H1 (cell line): ENCODE data around the gene RAB5B. TPM values are rescaled to one million over a fixed set of nuclear protein-coding genes. Genes with fewer than 3 reads are reported as not detected.

Source experiments
- CTCF ChIA-PET: fragments of 300-600 bp; sonication (Branson Sonifier 250); formaldehyde crosslinking; loops from one replicate; lab custom pipeline; 2021; ENCODE audit not compliant: partially characterized antibody; lab: Charles Lee
- POLR2A ChIA-PET: fragments of 300-600 bp; sonication (Branson Sonifier 250); formaldehyde crosslinking; loops from one replicate; lab custom pipeline; 2021; ENCODE audit warnings: inconsistent platforms; ENCODE audit not compliant: partially characterized antibody; lab: Charles Lee
- DNase-seq, 2 experiments: peaks; one replicate each; pipeline versions ENCODE4 v3.0.0 to v3.0.0-alpha.2; 2010 to 2022; ENCODE audit warnings: low spot score in 2 of 2, low read depth in 1 of 2, mixed read lengths in 1 of 2
- FAIRE-seq: peaks from 2 replicates; lab custom pipeline; 2011; peaks lifted over from hg19 to GRCh38; lab: Jason Lieb, UNC
- H2AFZ ChIP-seq: 2 replicates; pipeline ENCODE4 v1.8.1; 2012; ENCODE audit warnings: low read length, inconsistent platforms
- H2AK5ac ChIP-seq: 2 replicates; pipeline ENCODE4 v1.6.1; 2013; ENCODE audit warnings: low read depth, low read length
- H2BK120ac ChIP-seq: replicated peaks from 2 replicates; pipeline ENCODE3; 2013; ENCODE audit warnings: low read depth, low read length, inconsistent platforms
- H2BK12ac ChIP-seq: 2 replicates; pipeline ENCODE4 v1.6.1; 2013; ENCODE audit warnings: low read depth, low read length
- H2BK15ac ChIP-seq: 2 replicates; pipeline ENCODE4 v1.6.1; 2013; ENCODE audit warnings: low read length
- H2BK20ac ChIP-seq: 2 replicates; pipeline ENCODE4 v1.6.1; 2013; ENCODE audit warnings: low read length
- H2BK5ac ChIP-seq: 2 replicates; pipeline ENCODE4 v1.6.1; 2013; ENCODE audit warnings: low read depth, low read length
- H3K14ac ChIP-seq: 2 replicates; pipeline ENCODE4 v1.6.1; 2013; ENCODE audit warnings: inconsistent platforms; ENCODE audit not compliant: insufficient read length
- H3K18ac ChIP-seq: 2 replicates; pipeline ENCODE4 v1.6.1; 2013; ENCODE audit warnings: low read length; ENCODE audit errors: extremely low read depth
- H3K23ac ChIP-seq: 2 replicates; pipeline ENCODE4 v1.6.1; 2013; ENCODE audit warnings: inconsistent platforms; ENCODE audit not compliant: insufficient read length
- H3K23me2 ChIP-seq: 2 replicates; pipeline ENCODE4 v1.6.1; 2013; ENCODE audit warnings: low read depth, low read length
- H3K27ac ChIP-seq: 2 replicates; pipeline ENCODE4 v1.6.1; 2011; ENCODE audit warnings: low read depth, low read length, inconsistent platforms
- H3K27me3 ChIP-seq, 4 experiments: replicated peaks in 1 of 4; 1 replicate in 1 of 4; 2 replicates in 3 of 4; pipeline versions ENCODE4 v1.6.1 to v1.8.1; 2011 to 2013; ENCODE audit warnings: low read length in 3 of 4, mild to moderate bottlenecking in 3 of 4, inconsistent platforms in 2 of 4, mixed read lengths in 2 of 4, moderate library complexity in 1 of 4; ENCODE audit not compliant: control insufficient read depth in 3 of 4, insufficient read depth in 3 of 4; ENCODE audit errors: extremely low read depth in 1 of 4
- H3K36me3 ChIP-seq, 4 experiments: 2 replicates each; pipeline versions ENCODE4 v1.6.1 to v1.8.1; 2011 to 2013; ENCODE audit warnings: mild to moderate bottlenecking in 4 of 4, low read length in 3 of 4, moderate library complexity in 2 of 4, control low read depth in 1 of 4, inconsistent platforms in 1 of 4; ENCODE audit not compliant: insufficient read depth in 4 of 4, control insufficient read depth in 2 of 4
- H3K4ac ChIP-seq: replicated peaks from 2 replicates; pipeline ENCODE3; 2013; ENCODE audit warnings: low read length, low read depth, mixed read lengths, inconsistent platforms; ENCODE audit not compliant: insufficient read length
- H3K4me1 ChIP-seq, 4 experiments: replicated peaks in 1 of 4; 1 replicate in 1 of 4; 2 replicates in 3 of 4; pipeline versions ENCODE4 v1.6.1 to v1.8.1; 2011 to 2013; ENCODE audit warnings: low read length in 3 of 4, inconsistent platforms in 2 of 4, mixed read lengths in 1 of 4; ENCODE audit not compliant: insufficient read depth in 4 of 4, control insufficient read depth in 3 of 4
- H3K4me2 ChIP-seq, 2 experiments: 2 replicates each; pipeline versions ENCODE4 v1.6.1 to v1.8.1; 2011 to 2013; ENCODE audit warnings: low read depth in 2 of 2, low read length in 2 of 2, control low read depth in 1 of 2, inconsistent platforms in 1 of 2, mild to moderate bottlenecking in 1 of 2; ENCODE audit not compliant: insufficient read depth in 1 of 2
- H3K4me3 ChIP-seq, 4 experiments: fragments of 200-600, 300-600 bp in 1 of 4; sonication (generic), shearing (Covaris generic), sonication (Bioruptor Twin) in 1 of 4; 2 replicates each; pipeline versions ENCODE4 v1.5.1 to v1.8.1; 2011 to 2016; ENCODE audit warnings: low read length in 4 of 4, low read depth in 3 of 4, control low read depth in 2 of 4, inconsistent platforms in 2 of 4, mild to moderate bottlenecking in 2 of 4, mixed read lengths in 1 of 4, moderate library complexity in 1 of 4; ENCODE audit not compliant: insufficient read depth in 2 of 4; ENCODE audit errors: extremely low read depth in 1 of 4
- H3K56ac ChIP-seq: replicated peaks from 2 replicates; pipeline ENCODE3; 2013; ENCODE audit warnings: low read depth, mild to moderate bottlenecking, mixed read lengths, low read length, inconsistent platforms; ENCODE audit not compliant: insufficient read length
- H3K79me1 ChIP-seq: 2 replicates; pipeline ENCODE4 v1.6.1; 2013; ENCODE audit warnings: low read depth, low read length, control low read depth
- H3K79me2 ChIP-seq, 2 experiments: 2 replicates each; pipeline versions ENCODE4 v1.6.1 to v1.8.1; 2012 to 2013; ENCODE audit warnings: low read length in 2 of 2, mild to moderate bottlenecking in 2 of 2, inconsistent platforms in 1 of 2; ENCODE audit not compliant: insufficient read depth in 2 of 2, control insufficient read depth in 1 of 2
- H3K9ac ChIP-seq, 4 experiments: replicated peaks in 1 of 4; 1 replicate in 1 of 4; 2 replicates in 3 of 4; pipeline versions ENCODE4 v1.6.1 to v1.8.1; 2011 to 2013; ENCODE audit warnings: low read depth in 3 of 4, low read length in 3 of 4, control low read depth in 2 of 4, mild to moderate bottlenecking in 2 of 4, moderate library complexity in 2 of 4, inconsistent platforms in 1 of 4; ENCODE audit errors: extremely low read depth in 1 of 4
- H3K9me3 ChIP-seq, 2 experiments: 2 replicates each; pipeline versions ENCODE4 v1.6.1 to v1.8.1; 2012 to 2013; ENCODE audit warnings: mild to moderate bottlenecking in 2 of 2, moderate library complexity in 2 of 2, control low read depth in 1 of 2, inconsistent platforms in 1 of 2, low read depth in 1 of 2, low read length in 1 of 2, mixed read lengths in 1 of 2; ENCODE audit not compliant: insufficient read depth in 2 of 2
- H4K20me1 ChIP-seq, 2 experiments: replicated peaks in 1 of 2; 2 replicates each; pipeline versions ENCODE3 to v1.8.1; 2011 to 2013; ENCODE audit warnings: inconsistent platforms in 2 of 2, low read length in 2 of 2, mild to moderate bottlenecking in 1 of 2; ENCODE audit not compliant: insufficient read depth in 2 of 2, control insufficient read depth in 1 of 2
- H4K5ac ChIP-seq: 2 replicates; pipeline ENCODE4 v1.6.1; 2013; ENCODE audit warnings: low read length, low read depth, mixed read lengths, inconsistent platforms; ENCODE audit not compliant: insufficient read length
- H4K8ac ChIP-seq: 2 replicates; pipeline ENCODE4 v1.8.0; 2013; ENCODE audit warnings: mild to moderate bottlenecking, moderate library complexity, low read length, inconsistent platforms; ENCODE audit not compliant: insufficient read depth; ENCODE audit errors: extremely low read depth
- H4K91ac ChIP-seq: replicated peaks from 2 replicates; pipeline ENCODE3; 2013; ENCODE audit warnings: low read length, mixed read lengths, inconsistent platforms; ENCODE audit not compliant: insufficient read length
- ASH2L ChIP-seq: fragments of 200-600, 300-600 bp; sonication (generic); IDR thresholded peaks from one replicate; pipeline ENCODE4 v1.7.1; 2017; ENCODE audit warnings: low read length
- CHD1 ChIP-seq: IDR thresholded peaks from 2 replicates; pipeline ENCODE4 v1.6.1; 2012; ENCODE audit warnings: low read depth, low read length, improper control_type of control experiment
- CTBP2 ChIP-seq: IDR thresholded peaks from 2 replicates; pipeline ENCODE4 v1.7.0; 2011; ENCODE audit warnings: borderline replicate concordance, mild to moderate bottlenecking, moderate library complexity, mixed read lengths, low read length; ENCODE audit not compliant: insufficient read depth, insufficient read length
- GABPA ChIP-seq: IDR thresholded peaks from 2 replicates; pipeline ENCODE4 v1.6.1; 2011; ENCODE audit warnings: mild to moderate bottlenecking, low read length, moderate library complexity, borderline replicate concordance; ENCODE audit not compliant: insufficient read depth
- KDM1A ChIP-seq: fragments of 200-600, 300-600 bp; sonication (generic); IDR thresholded peaks from 2 replicates; pipeline ENCODE4 v1.7.1; 2016; ENCODE audit warnings: mild to moderate bottlenecking, low read length, borderline replicate concordance
- MAFK ChIP-seq: IDR thresholded peaks from 2 replicates; pipeline ENCODE4 v1.6.1; 2012; ENCODE audit warnings: low read depth, mild to moderate bottlenecking, improper control_type of control experiment, low read length
- NANOG ChIP-seq: IDR thresholded peaks from 2 replicates; pipeline ENCODE4 v1.6.1; 2011; ENCODE audit warnings: low read length, low read depth, mild to moderate bottlenecking, inconsistent platforms; ENCODE audit not compliant: insufficient read depth, poor library complexity, severe bottlenecking
- SIN3A ChIP-seq, 2 experiments: IDR thresholded peaks in 1 of 2; conservative IDR thresholded peaks in 1 of 2; 2 replicates each; pipeline ENCODE4 v1.6.1; 2011 to 2012; ENCODE audit warnings: low read length in 2 of 2, improper control_type of control experiment in 1 of 2, low read depth in 1 of 2, mild to moderate bottlenecking in 1 of 2
- SIRT6 ChIP-seq: IDR thresholded peaks from one replicate; pipeline ENCODE4 v1.7.1; 2012; ENCODE audit warnings: low read length, inconsistent platforms
- SIX5 ChIP-seq: IDR thresholded peaks from 2 replicates; pipeline ENCODE4 v1.6.1; 2011; ENCODE audit warnings: mild to moderate bottlenecking, low read depth, low read length
- TAF1 ChIP-seq: IDR thresholded peaks from 2 replicates; pipeline ENCODE4 v1.6.1; 2011; ENCODE audit warnings: mild to moderate bottlenecking, low read depth, low read length
- TAF7 ChIP-seq: optimal IDR thresholded peaks from 2 replicates; pipeline ENCODE3; 2011; ENCODE audit warnings: low read depth, mild to moderate bottlenecking, inconsistent platforms, low read length, moderate library complexity, borderline replicate concordance
- TEAD4 ChIP-seq: IDR thresholded peaks from 2 replicates; pipeline ENCODE4 v1.6.1; 2012; ENCODE audit warnings: low read depth, low read length, inconsistent platforms, mixed read lengths
- WGBS, 2 experiments: shearing (Covaris generic) in 1 of 2; methylation state at CpG; one replicate each; pipeline versions ENCODE4 v1.1.6 to v1.1.7; 2013 to 2015; ENCODE audit warnings: low lambda C conversion rate in 2 of 2, mixed read lengths in 2 of 2, inconsistent platforms in 1 of 2, low coverage in 1 of 2, missing lambda C conversion rate in 1 of 2; ENCODE audit not compliant: insufficient replicate concordance in 2 of 2, insufficient coverage in 1 of 2, insufficient read length in 1 of 2; ENCODE audit errors: extremely low coverage in 1 of 2, missing lambda C conversion rate in 1 of 2; 5-methylcytosine and 5-hydroxymethylcytosine counted together
- polyA plus RNA-seq, 7 experiments: library from polyadenylated mRNA; depleted of rRNA in 3 of 7; stranded (reverse) in 5 of 7; unstranded in 2 of 7; fragments of >200 nt in 5 of 7; fragments of 200-250 nt in 2 of 7; gene quantifications; 1 replicate in 5 of 7; 2 replicates in 1 of 7; 4 replicates in 1 of 7; pipeline versions ENCODE4 v1.2.1 to v1.2.3, GENCODE V29; 2011 to 2013; ENCODE audit warnings: missing spikeins in 2 of 7, mixed read lengths in 2 of 7
- total RNA-seq: library from RNA; stranded (reverse); fragmentation: NEBNext Ultra II Directional; extraction: Animal tissue kit (Norgen Biotek cat#: 25700); gene quantifications from 2 replicates; pipeline ENCODE4 v1.2.1, GENCODE V29; 2021

RAB5B gene
- total and polyA plus RNA-seq, 2 of the 8 experiments (the other 6 are each of a cell fraction or from before 2014, with no cell fraction given) = 56.7 to 62.4 TPM

DNA sequence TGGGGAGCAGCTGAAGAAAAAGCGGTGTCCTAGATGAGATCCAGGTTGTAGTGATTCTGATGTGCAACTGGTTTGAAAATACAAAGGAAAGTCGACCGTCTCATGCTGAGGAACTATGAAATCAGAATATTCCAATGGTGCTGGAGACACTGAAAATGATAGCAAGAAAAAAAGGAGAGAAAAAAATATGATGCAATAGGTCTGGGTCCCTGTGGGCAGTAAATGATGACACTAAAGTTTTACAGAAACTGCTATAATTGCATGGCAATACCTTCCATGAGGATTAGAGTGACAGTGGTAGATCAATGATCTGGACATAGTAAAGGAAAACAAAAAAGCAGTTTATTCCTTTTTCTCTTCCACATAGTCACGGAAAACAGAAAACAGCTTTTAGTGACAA, 48.5 kb upstream of the RAB5B start:
- Histone ChIP-seq H3K27me3 (no peaks in the 10 kb centered on the region; a peak in 1 of 7 replicates), H3K4me1 (peaks cover 2 to 10% (median 3%) of the 10 kb centered on the region in 4 experiments; a peak in 6 of 7 replicates), H3K27ac (no peak overlapping the region), H3K36me3 (peaks cover 0 to 15% (median 4%) of the 10 kb centered on the region in 4 experiments; a peak in 5 of 8 replicates), H2BK15ac (no peak overlapping the region), H2BK5ac (no peak overlapping the region), H3K23me2 (peaks cover 7% of the 10 kb centered on the region), H3K79me1 (peaks cover 3% of the 10 kb centered on the region; the same call in 1 of the 2 replicates), H2BK12ac (no peak overlapping the region), H3K79me2 (peaks cover 15 to 61% of the 10 kb centered on the region in 2 experiments), H3K9me3 (no peaks in the 10 kb centered on the region), H4K5ac (no peak overlapping the region), H3K14ac (no peak overlapping the region), H4K91ac (no peak overlapping the region), H2BK120ac (no peak overlapping the region), H3K23ac (no peak overlapping the region), H2AK5ac (no peak overlapping the region), H4K20me1 (peaks cover 2 to 10% of the 10 kb centered on the region in 2 experiments), H3K4me2 (peak overlapping the region; percentile 88 to 90; a peak in 3 of 4 replicates), H3K4ac (no peak overlapping the region), H3K18ac (no peak overlapping the region), H2BK20ac (no peak overlapping the region), H3K4me3 (peak overlapping the region in 1 of 4 experiments; percentile 90; a peak in 2 of 8 replicates), H4K8ac (no peak overlapping the region), H3K56ac (peak overlapping the region; percentile 5), H3K9ac (peak overlapping the region in 2 of 4 experiments; percentile 38 to 54; a peak in 1 of 7 replicates), H2AFZ (no peak overlapping the region)
- no peak for DNase-seq
- POLR2A ChIA-PET = interaction anchor here (0.8 to 4.5 kb wide), 13 partner anchors 9 to 241 kb away, joined by 3 to 53 read pairs (median 9); partner anchors contain the start of genes DNAJC14, MMP19, ORMDL2 and SARNP
- no peak for FAIRE-seq
- WGBS, 2 experiments = 90% methylated on average over 4 of the region's 4 CpGs; no CpG with 5 or more reads in 1 of the 2 experiments
- CTCF ChIA-PET = interaction anchor here (0.7 to 7.8 kb wide), 14 partner anchors 9 to 1708 kb away, joined by 3 to 71 read pairs (median 7); partner anchors contain the start of genes B4GALNT1, DNAJC14, MMP19 and ORMDL2
- TF ChIP-seq MAFK = no peak
- TF ChIP-seq TAF1 = no peak
- no peak for TF ChIP-seq GABPA
- no peak for TF ChIP-seq SIX5
- TF ChIP-seq TEAD4 = no peak
- TF ChIP-seq SIN3A (conservative IDR thresholded peaks at IDR 0.05 in 1 of 2, IDR thresholded peaks at IDR 0.05 in 1 of 2; ENCODE audit: low read depth in 1 of 2, low read length in 2 of 2) = no peak
- TF ChIP-seq SIRT6 = no peak
- no peak for TF ChIP-seq KDM1A
- TF ChIP-seq CTBP2 = no peak
- no peak for TF ChIP-seq ASH2L
- no peak for TF ChIP-seq CHD1
- no peak for TF ChIP-seq TAF7
- no peak for TF ChIP-seq NANOG
